NCI-H446 (cell line): ENCODE measurements around the gene ARL11.

Experiments used
- DNase-seq, 2 experiments: peaks; one replicate each; lab custom pipeline; 2025; lab: John Stamatoyannopoulos, UW

ARL11 gene

DNA sequence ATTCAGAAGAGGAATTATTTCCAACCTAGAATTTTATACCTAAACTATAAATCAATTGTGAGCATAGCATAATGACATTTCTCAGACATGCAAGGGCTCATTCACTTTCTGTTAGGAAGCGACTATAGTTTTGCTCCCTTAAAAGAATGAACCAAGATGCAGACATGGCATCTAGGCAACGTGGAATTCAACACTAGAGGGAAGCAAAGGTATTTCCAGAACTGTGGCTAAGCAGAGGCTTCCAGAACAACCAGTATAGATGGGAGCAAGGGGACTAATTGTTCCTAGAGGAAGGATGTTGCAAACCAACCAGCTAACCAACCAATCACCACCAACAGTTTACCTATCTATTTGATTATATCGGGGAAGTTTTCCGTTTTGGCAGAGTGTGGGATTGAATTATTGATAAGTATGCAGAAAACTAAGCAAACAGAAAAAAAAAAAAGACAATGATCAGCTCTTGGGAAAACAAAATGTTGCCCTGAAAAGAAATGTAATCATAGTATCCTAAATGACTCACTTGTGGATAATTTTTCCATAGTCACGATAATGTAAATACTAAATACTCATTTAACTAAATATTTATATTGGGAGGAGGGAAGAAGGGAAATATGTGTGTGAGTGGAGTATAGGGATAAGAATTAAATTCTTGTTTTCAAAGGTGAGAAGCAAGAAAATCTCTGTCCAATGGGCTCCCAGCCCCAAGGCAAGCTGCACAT lies 21.1 kb downstream of the ARL11 start:
- no peak for DNase-seq

DNA sequence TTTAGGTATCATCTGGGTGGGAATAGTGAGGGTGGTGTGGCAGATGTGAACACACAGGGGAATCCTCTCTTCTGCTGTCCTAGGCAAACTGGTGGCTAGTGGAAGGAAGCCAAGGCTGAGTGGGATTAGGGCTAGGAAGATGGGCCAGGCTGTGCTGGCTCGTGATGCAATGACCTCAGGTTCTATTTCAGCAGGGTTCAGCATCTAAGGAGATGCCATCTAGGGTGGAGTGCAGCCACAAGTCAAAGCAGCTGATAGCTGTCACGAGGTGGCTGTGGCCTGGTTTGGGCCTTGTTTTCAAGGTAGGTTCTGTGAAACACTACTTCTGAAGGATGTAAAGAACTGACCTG lies 21.6 kb downstream of the ARL11 start:
- no peak for DNase-seq

DNA sequence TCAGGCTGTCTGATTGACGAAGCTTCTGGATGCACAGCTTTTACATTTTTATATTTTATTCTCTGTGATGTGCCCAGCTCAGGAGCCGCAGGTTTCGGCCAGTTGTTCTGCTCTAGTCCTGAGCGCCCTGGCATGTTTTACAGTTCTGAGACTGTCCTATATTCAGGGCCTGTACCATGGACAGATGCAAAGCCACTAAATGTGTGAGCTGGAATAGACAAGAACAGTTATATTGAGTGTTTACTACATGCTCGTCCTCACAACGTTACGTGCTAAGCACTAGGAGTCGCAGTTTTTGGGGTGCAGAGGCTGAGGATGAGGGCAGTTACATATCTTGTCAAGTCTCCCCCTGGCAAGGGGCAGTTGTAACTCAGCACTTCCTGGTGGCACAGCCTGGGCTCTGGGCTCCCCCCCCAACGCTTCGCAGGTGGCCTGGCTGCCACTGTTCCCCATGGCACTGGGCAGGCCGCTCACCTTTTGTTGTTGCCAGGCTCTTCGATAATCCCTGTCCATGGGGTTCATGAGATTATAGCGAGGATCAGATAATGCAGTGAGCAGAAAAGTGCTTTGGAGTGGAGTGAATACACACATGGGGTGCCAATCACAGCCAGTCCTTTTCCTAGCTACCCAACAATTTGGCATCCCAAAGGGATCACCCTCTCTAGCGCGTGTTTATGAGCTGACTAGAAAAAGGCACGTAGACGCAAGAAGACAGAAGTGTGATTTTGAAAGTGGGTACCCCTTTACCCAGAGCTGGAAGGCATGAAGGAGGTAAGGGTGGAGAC lies 23.5 kb downstream of the ARL11 start:
- no peak for DNase-seq

- peak in 1 of 2 experiments; percentile 39 for DNase-seq
Measured at GRCh38 chr13:49652355-49653305, 24.3 kb downstream of the ARL11 start.

- no peak for DNase-seq
Measured at GRCh38 chr13:49653478-49653877, 25.2 kb downstream of the ARL11 start.

DNA sequence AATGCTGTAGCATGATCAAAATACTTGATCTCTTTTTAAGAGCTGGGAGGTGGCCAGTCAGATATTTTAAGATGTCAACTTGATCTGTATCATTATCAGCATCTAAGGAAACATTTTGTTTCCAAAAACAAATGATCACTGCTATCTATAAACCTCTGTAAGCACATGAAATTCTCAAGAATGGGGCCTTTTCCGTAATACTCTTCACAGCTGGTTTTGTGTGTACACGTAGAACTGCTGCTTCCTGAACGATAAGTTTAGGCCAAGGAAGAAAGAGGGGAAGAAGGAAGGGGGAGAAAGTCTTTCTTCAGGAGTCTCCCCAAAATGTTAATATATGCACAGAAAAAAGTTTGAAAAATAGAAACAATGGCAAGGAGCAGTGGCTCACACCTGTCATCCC lies 25.7 kb downstream of the ARL11 start:
- no peak for DNase-seq

- DNase-seq: no peak
Measured at GRCh38 chr13:49655906-49656305, 27.6 kb downstream of the ARL11 start.

- DNase-seq: no peak
Measured at GRCh38 chr13:49657241-49657641, 28.9 kb downstream of the ARL11 start.

DNA sequence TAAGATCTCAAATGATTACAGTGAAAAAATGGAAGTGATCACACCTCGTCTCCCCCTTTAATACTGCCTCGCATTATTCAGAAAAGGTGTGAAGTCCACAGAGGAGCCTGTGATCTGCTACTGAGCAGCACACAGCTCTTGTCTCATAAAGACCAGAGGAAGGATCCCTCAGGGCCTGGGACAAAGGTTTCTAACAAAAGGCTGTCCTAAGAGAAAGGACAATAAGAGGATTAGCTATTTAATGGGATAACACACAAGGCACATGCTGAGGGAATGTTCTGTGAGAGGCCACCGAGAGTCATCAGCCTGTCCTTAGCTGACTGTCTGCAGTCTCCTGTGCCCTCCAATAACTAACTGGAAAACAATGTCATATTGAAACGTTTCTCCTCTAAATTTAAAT lies 36.3 kb downstream of the ARL11 start:
- no peak for DNase-seq

- DNase-seq: peak in 1 of 2 experiments; percentile 33
Measured at GRCh38 chr13:49667773-49668172, 39.5 kb downstream of the ARL11 start.

DNA sequence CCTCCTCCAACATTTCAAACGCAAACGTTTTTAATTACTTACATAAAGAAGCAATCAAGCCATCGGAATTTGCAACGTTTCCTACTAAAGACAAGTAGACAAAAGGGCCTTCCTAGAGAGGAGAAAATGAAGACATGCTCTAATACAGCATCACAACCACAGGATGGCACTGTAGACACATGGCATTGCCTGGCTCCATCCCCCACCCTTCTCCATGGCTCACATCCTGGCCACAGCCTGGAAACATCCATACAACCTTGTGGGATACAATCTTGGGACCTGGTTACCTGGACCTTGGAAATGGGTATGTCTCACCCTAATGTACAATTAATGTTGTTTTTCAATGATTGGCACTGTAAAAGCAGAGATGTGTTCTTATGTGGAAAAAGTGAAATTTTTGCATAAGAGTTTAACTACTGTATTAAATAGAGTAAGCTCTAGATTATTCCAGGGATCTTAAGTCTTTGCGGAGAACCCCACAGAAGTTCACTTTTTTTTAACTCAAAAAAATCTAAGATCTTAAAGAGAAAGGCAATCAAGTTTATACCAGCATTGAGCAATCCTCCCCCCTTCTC lies 41.5 kb downstream of the ARL11 start:
- DNase-seq: peak; percentile 6 to 41

- DNase-seq: no peak
Measured at GRCh38 chr13:49670828-49671227, 42.5 kb downstream of the ARL11 start.

DNA sequence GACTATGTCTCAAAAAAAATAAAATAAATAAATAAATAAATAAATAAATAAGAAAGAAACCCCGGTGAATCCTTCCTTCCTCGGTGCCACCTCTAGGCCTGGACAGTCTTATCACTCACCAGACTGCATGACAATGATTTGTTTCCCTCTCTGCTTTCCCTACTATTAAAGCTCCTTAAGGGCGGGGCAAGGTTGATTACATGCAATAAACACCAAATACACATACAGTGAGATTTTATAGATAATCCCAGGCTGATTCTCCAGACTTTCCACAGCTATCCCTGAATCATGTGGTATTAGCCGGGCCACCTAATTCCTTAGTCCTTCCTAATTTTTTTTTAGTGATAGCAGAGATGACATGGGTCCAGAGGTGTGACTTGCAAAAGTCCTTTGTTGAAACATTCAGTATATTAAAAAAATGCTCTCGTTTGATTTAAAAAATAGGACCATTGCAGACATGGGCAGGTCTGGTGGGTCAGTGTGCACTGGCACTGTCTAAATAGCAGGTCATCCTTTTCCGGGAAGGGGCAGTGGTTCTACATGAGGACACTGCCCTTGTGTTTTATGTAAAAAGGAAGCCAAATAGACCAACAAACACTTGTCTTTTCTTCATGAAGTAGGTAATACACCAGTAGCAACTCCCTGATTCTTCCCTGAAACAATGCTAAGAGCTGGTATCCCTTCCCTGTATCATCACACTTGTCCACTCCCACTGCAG lies 48.4 kb downstream of the ARL11 start:
- DNase-seq: no peak

DNA sequence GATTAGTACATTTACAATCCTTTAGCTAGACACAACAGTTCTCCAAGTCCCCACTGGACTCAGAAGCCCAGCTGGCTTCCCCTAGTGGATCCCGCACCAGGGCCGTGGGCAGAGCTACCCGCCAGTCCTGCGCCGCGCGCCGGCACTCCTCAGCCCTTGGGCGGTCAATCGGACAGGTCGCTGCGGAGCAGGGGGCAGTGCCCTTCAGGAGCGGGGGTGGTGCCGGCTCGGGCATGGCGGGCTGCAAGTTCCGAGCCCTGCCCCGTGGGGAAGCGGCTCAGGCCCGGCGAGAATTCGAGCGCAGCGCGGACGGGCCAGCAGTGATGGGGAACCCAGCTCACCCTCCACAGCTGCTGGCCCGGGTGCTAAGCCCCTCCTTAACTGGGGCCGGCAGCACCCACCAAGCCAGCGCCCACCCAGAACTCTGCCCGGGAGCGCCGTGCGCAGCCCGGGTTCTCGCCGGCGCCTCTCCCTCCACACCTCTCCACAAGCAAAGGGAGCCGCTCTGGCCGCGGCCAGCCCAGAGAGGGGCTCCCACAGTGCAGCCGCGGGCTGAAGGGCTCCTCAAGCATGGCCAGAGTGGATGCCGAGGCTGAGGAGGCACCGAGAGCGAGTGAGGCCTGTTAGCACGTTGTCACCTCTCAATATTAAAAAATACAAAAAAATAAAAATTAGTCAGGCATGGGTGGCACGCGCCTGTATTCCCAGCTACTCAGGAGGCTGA lies 50.0 kb downstream of the ARL11 start:
- DNase-seq: no peak

GRCh38 chr13:49679246-49679645 lies 50.9 kb downstream of the ARL11 start:
- DNase-seq: no peak

- no peak for DNase-seq
Measured at GRCh38 chr13:49681842-49682435, 53.6 kb downstream of the ARL11 start.
